Endodermal cell (in vitro differentiated cells): ENCODE data around the gene PPP4C. TPM values are rescaled to one million over a fixed set of nuclear protein-coding genes. Genes with fewer than 3 reads are reported as not detected.

Source experiments
- DNase-seq: peaks from one replicate; pipeline ENCODE4 v3.0.0-alpha.2; 2017
- H3K27ac ChIP-seq: 2 replicates; pipeline ENCODE4 v1.5.1; 2013; ENCODE audit warnings: mild to moderate bottlenecking, low read depth, low read length, moderate library complexity
- H3K27me3 ChIP-seq: 2 replicates; pipeline ENCODE4 v1.6.1; 2013; ENCODE audit warnings: mild to moderate bottlenecking, low read length, moderate library complexity; ENCODE audit not compliant: insufficient read depth, control insufficient read depth, poor library complexity, severe bottlenecking
- H3K36me3 ChIP-seq: 2 replicates; pipeline ENCODE4 v1.7.0; 2013; ENCODE audit warnings: mild to moderate bottlenecking, low read length, moderate library complexity; ENCODE audit not compliant: control insufficient read depth, insufficient read depth
- H3K4me1 ChIP-seq: one replicate; pipeline ENCODE4 v1.7.0; 2013; ENCODE audit warnings: low read length; ENCODE audit not compliant: control insufficient read depth, insufficient read depth
- H3K4me3 ChIP-seq: 2 replicates; pipeline ENCODE4 v1.5.1; 2013; ENCODE audit warnings: mild to moderate bottlenecking, low read length, moderate library complexity
- H3K9ac ChIP-seq: 2 replicates; pipeline ENCODE4 v1.6.1; 2013; ENCODE audit warnings: mild to moderate bottlenecking, low read length, moderate library complexity; ENCODE audit not compliant: poor library complexity, severe bottlenecking; ENCODE audit errors: extremely low read depth
- H3K9me3 ChIP-seq: 2 replicates; pipeline ENCODE4 v1.6.1; 2013; ENCODE audit warnings: mild to moderate bottlenecking, low read length, moderate library complexity; ENCODE audit not compliant: control insufficient read depth
- H3K27ac Mint-ChIP-seq: 2 replicates; pipeline ENCODE4 v1.8.0; 2020; ENCODE audit warnings: mixed read lengths
- H3K27me3 Mint-ChIP-seq: 2 replicates; pipeline ENCODE4 v1.8.0; 2021; ENCODE audit warnings: mild to moderate bottlenecking, mixed read lengths; ENCODE audit not compliant: insufficient read depth
- H3K36me3 Mint-ChIP-seq: 2 replicates; pipeline ENCODE4 v1.8.0; 2020; ENCODE audit warnings: low read depth, mixed read lengths
- H3K4me1 Mint-ChIP-seq: 2 replicates; pipeline ENCODE4 v1.8.0; 2020; ENCODE audit warnings: mixed read lengths
- H3K4me3 Mint-ChIP-seq: 2 replicates; pipeline ENCODE4 v1.8.0; 2020; ENCODE audit warnings: mild to moderate bottlenecking, moderate library complexity, mixed read lengths
- H3K9me3 Mint-ChIP-seq: 2 replicates; pipeline ENCODE4 v1.8.0; 2020; ENCODE audit warnings: mild to moderate bottlenecking, mixed read lengths
- CTCF ChIP-seq: fragments of 200-600 bp; sonication (generic); conservative IDR thresholded peaks from 2 replicates; pipeline ENCODE4 v1.5.0; 2021; ENCODE audit warnings: antibody characterized with exemption, mild to moderate bottlenecking
- WGBS, 2 experiments: methylation state at CpG; one replicate each; pipeline versions ENCODE4 v1.1.5 to v1.1.7; 2013; ENCODE audit warnings: missing lambda C conversion rate in 2 of 2, mixed read lengths in 1 of 2; ENCODE audit not compliant: insufficient coverage in 1 of 2, insufficient read length in 1 of 2; 5-methylcytosine and 5-hydroxymethylcytosine counted together
- total RNA-seq, 2 donors: library from RNA; stranded (reverse); fragmentation: NEBNext Ultra II Directional in 1 of 2; extraction: Animal tissue kit (Norgen Biotek cat#: 25700) in 1 of 2; gene quantifications; 2 replicates in 1 of 2; 3 replicates in 1 of 2; pipeline ENCODE4 v1.2.1, GENCODE V29; 2021

PPP4C gene
- total RNA-seq, 2 donors from 2014 or later = 150 to 151 TPM

- H3K27me3 ChIP-seq = no peaks in the 10 kb centered on the region
- Mint-ChIP-seq H3K4me1 (peaks cover 4% of the 10 kb centered on the region), H3K27me3 (peaks cover 10% of the 10 kb centered on the region), H3K27ac (peak overlapping the region; percentile 47), H3K9me3 (no peaks in the 10 kb centered on the region), H3K36me3 (no peaks in the 10 kb centered on the region), H3K4me3 (peak overlapping the region; percentile 72)
- no peaks in the 10 kb centered on the region for H3K4me1 ChIP-seq
- no peaks in the 10 kb centered on the region for H3K9me3 ChIP-seq
- peaks cover 3% of the 10 kb centered on the region for H3K36me3 ChIP-seq
- no peak for TF ChIP-seq CTCF
- 77 to 83% methylated on average over 3 of the region's 3 CpGs for WGBS, 2 experiments
- H3K4me3 ChIP-seq = no peak overlapping the region
- H3K9ac ChIP-seq = no peak overlapping the region
- DNase-seq = peak; percentile 57
- no peak overlapping the region for H3K27ac ChIP-seq
Measured at GRCh38 chr16:30051518-30051917, 24.3 kb upstream of the PPP4C start.

- H3K9me3 ChIP-seq = no peaks in the 10 kb centered on the region
- Mint-ChIP-seq H3K36me3 (no peaks in the 10 kb centered on the region), H3K27ac (no peak overlapping the region), H3K27me3 (peaks cover 10% of the 10 kb centered on the region), H3K4me3 (peak overlapping the region; percentile 72), H3K4me1 (peaks cover 4% of the 10 kb centered on the region), H3K9me3 (no peaks in the 10 kb centered on the region)
- no peaks in the 10 kb centered on the region for H3K4me1 ChIP-seq
- peak overlapping the region; percentile 85 for H3K4me3 ChIP-seq
- H3K27me3 ChIP-seq = no peaks in the 10 kb centered on the region
- peak overlapping the region; percentile 50 for H3K9ac ChIP-seq
- DNase-seq = peak; percentile 96
- 0 to 3% methylated on average over 2 to 47 of the region's 58 CpGs for WGBS, 2 experiments
- H3K36me3 ChIP-seq = peaks cover 3% of the 10 kb centered on the region
- H3K27ac ChIP-seq = no peak overlapping the region
- no peak for TF ChIP-seq CTCF
Measured at GRCh38 chr16:30052671-30053372, 23.0 kb upstream of the PPP4C start.

GRCh38 chr16:30053376-30054015, 22.3 kb upstream of the PPP4C start:
- Histone ChIP-seq H3K9me3 (no peaks in the 10 kb centered on the region), H3K4me1 (no peaks in the 10 kb centered on the region), H3K27me3 (no peaks in the 10 kb centered on the region), H3K27ac (no peak overlapping the region), H3K9ac (peak overlapping the region; percentile 50), H3K36me3 (peaks cover 3% of the 10 kb centered on the region), H3K4me3 (peak overlapping the region; percentile 85)
- no peaks in the 10 kb centered on the region for H3K36me3 Mint-ChIP-seq
- 21 to 22% methylated on average over 15 to 19 of the region's 19 CpGs for WGBS, 2 experiments
- peaks cover 10% of the 10 kb centered on the region for H3K27me3 Mint-ChIP-seq
- H3K9me3 Mint-ChIP-seq = no peaks in the 10 kb centered on the region
- no peak overlapping the region for H3K27ac Mint-ChIP-seq
- peak; percentile 61 for DNase-seq
- peaks cover 4% of the 10 kb centered on the region for H3K4me1 Mint-ChIP-seq
- H3K4me3 Mint-ChIP-seq = peak overlapping the region; percentile 72
- no peak for TF ChIP-seq CTCF
